CD14-positive monocyte (primary cell): ENCODE measurements around the gene PSMD14. TPM values are rescaled to one million over a fixed set of nuclear protein-coding genes. Genes with fewer than 3 reads are reported as not detected.
A peak's percentile ranks its signal among the peaks of the same experiment; 100 is the strongest.

Experiments
- DNase-seq, 3 donors: peaks; one replicate each; pipeline ENCODE4 v3.0.0-alpha.2; 2011 to 2022
- H2AFZ ChIP-seq: 2 replicates; pipeline ENCODE4 v1.6.0; 2012; ENCODE audit warnings: mild to moderate bottlenecking, low read depth, low read length, inconsistent platforms; ENCODE audit not compliant: insufficient read depth, poor library complexity, severe bottlenecking
- H3K27ac ChIP-seq, 2 donors: 1 replicate in 1 of 2; 2 replicates in 1 of 2; pipeline ENCODE4 v1.5.1; 2012 to 2013; ENCODE audit warnings: low read length in 2 of 2, control low read depth in 1 of 2, inconsistent platforms in 1 of 2, low read depth in 1 of 2, mild to moderate bottlenecking in 1 of 2
- H3K27me3 ChIP-seq, 2 donors: one replicate each; pipeline versions ENCODE4 v1.6.0 to v1.6.1; 2011 to 2013; ENCODE audit warnings: low read length in 2 of 2; ENCODE audit not compliant: control insufficient read depth in 2 of 2, insufficient read depth in 2 of 2
- H3K36me3 ChIP-seq, 2 donors: replicated peaks in 1 of 2; 1 replicate in 1 of 2; 2 replicates in 1 of 2; pipeline versions ENCODE4 v1.5.1 to v1.6.1; 2012 to 2013; ENCODE audit warnings: low read length in 2 of 2, control low read depth in 1 of 2, inconsistent platforms in 1 of 2, mild to moderate bottlenecking in 1 of 2; ENCODE audit not compliant: insufficient read depth in 2 of 2, control insufficient read depth in 1 of 2
- H3K4me1 ChIP-seq, 2 donors: 1 replicate in 1 of 2; 2 replicates in 1 of 2; pipeline versions ENCODE4 v1.5.1 to v1.6.1; 2012 to 2013; ENCODE audit warnings: low read length in 2 of 2, control low read depth in 1 of 2, inconsistent platforms in 1 of 2, mild to moderate bottlenecking in 1 of 2, moderate library complexity in 1 of 2; ENCODE audit not compliant: insufficient read depth in 2 of 2, control insufficient read depth in 1 of 2
- H3K4me2 ChIP-seq: replicated peaks from 2 replicates; pipeline ENCODE3; 2012; ENCODE audit warnings: low read length, moderate library complexity, mild to moderate bottlenecking; ENCODE audit not compliant: poor library complexity, severe bottlenecking; ENCODE audit errors: extremely low read depth
- H3K4me3 ChIP-seq, 3 experiments: fragments of 200-600 bp in 1 of 3; sonication (generic) in 1 of 3; replicated peaks in 1 of 3; 1 replicate in 2 of 3; 2 replicates in 1 of 3; pipeline ENCODE4 v1.5.1; 2011 to 2013; ENCODE audit warnings: low read length in 3 of 3, mild to moderate bottlenecking in 3 of 3, control low read depth in 2 of 3, low read depth in 2 of 3, inconsistent platforms in 1 of 3, moderate library complexity in 1 of 3
- H3K79me2 ChIP-seq: 2 replicates; pipeline ENCODE4 v1.6.0; 2012; ENCODE audit warnings: mild to moderate bottlenecking, control low read depth, inconsistent platforms, low read length, moderate library complexity; ENCODE audit not compliant: insufficient read depth
- H3K9ac ChIP-seq: 2 replicates; pipeline ENCODE4 v1.6.0; 2017; ENCODE audit warnings: low read length, mild to moderate bottlenecking; ENCODE audit not compliant: insufficient read depth, poor library complexity, severe bottlenecking
- H3K9me3 ChIP-seq, 2 donors: replicated peaks in 1 of 2; 1 replicate in 1 of 2; 2 replicates in 1 of 2; pipeline versions ENCODE4 v1.5.1 to v1.6.1; 2012 to 2013; ENCODE audit warnings: low read length in 2 of 2, control low read depth in 1 of 2; ENCODE audit not compliant: control insufficient read depth in 1 of 2, insufficient read depth in 1 of 2
- H4K20me1 ChIP-seq: 2 replicates; pipeline ENCODE4 v1.6.0; 2012; ENCODE audit warnings: mild to moderate bottlenecking, low read length, control low read depth, moderate library complexity; ENCODE audit not compliant: insufficient read depth
- H3K27ac Mint-ChIP-seq, 7 donors: one replicate each; pipeline ENCODE4 v1.8.0; 2020; ENCODE audit warnings: mild to moderate bottlenecking in 7 of 7, mixed read lengths in 7 of 7, moderate library complexity in 6 of 7, inconsistent platforms in 2 of 7
- H3K27me3 Mint-ChIP-seq, 3 donors: one replicate each; pipeline ENCODE4 v1.8.0; 2021 to 2022; ENCODE audit warnings: low read depth in 3 of 3, mild to moderate bottlenecking in 3 of 3, mixed read lengths in 3 of 3, moderate library complexity in 3 of 3, inconsistent platforms in 1 of 3
- H3K36me3 Mint-ChIP-seq, 2 donors: one replicate each; pipeline ENCODE4 v1.8.0; 2020; ENCODE audit warnings: mixed read lengths in 2 of 2, inconsistent platforms in 1 of 2, mild to moderate bottlenecking in 1 of 2
- H3K4me1 Mint-ChIP-seq: one replicate; pipeline ENCODE4 v1.8.0; 2020; ENCODE audit warnings: mild to moderate bottlenecking, mixed read lengths
- H3K4me3 Mint-ChIP-seq, 2 donors: one replicate each; pipeline ENCODE4 v1.8.0; 2020; ENCODE audit warnings: mild to moderate bottlenecking in 2 of 2, mixed read lengths in 2 of 2, moderate library complexity in 1 of 2
- H3K9me3 Mint-ChIP-seq, 7 donors: one replicate each; pipeline ENCODE4 v1.8.0; 2020 to 2022; ENCODE audit warnings: mixed read lengths in 7 of 7, mild to moderate bottlenecking in 6 of 7, moderate library complexity in 6 of 7, inconsistent platforms in 2 of 7
- WGBS: methylation state at CpG from one replicate; pipeline ENCODE4 v1.1.5; 2013; ENCODE audit warnings: missing lambda C conversion rate; ENCODE audit not compliant: insufficient coverage; 5-methylcytosine and 5-hydroxymethylcytosine counted together
- intact Hi-C, 2 donors: fragments of 100-400 bp; cut with micrococcal nuclease; formaldehyde crosslinking; loops; one replicate each; pipeline versions ENCODE4 v1.15.0 to v1.15.1; 2023
- polyA plus RNA-seq, 3 donors: library from polyadenylated mRNA; depleted of rRNA in 1 of 3; unstranded in 2 of 3; stranded (reverse) in 1 of 3; fragments of 300-500 nt in 2 of 3; fragments of >200 nt in 1 of 3; fragmentation: Illumina TruSeq in 2 of 3; gene quantifications; 1 replicate in 2 of 3; 2 replicates in 1 of 3; pipeline ENCODE4 v1.2.3, GENCODE V29; 2012 to 2021
- TF ChIP-seq, protein P1 (sequence below): fragments of 200-600 bp; IDR thresholded peaks from one replicate; pipeline ENCODE4 v1.8.0; 2022; ENCODE audit warnings: antibody characterized with exemption, mild to moderate bottlenecking

The PSMD14 gene
- polyA plus RNA-seq, 3 donors = 8.7 to 37.8 (median 29.3) TPM

DNA sequence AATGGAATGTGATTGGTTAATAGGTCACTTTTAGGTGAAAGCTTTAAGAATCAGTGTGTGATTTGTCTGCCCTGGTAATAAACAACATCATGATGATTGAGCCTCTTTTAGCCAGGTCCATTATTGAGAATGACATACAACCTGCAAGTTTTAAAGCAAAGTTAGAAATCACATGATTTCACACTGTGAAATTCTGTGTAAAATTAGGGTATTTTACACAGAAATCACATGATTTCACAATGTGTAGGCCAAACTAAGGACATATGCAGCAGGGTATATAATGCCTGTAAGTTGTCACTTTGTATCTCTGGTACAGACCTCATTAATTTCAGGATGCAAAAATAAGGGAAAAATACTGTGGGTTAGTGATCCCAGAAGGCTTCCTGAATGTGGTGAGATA is 16.7 kb downstream of the PSMD14 start:
- Mint-ChIP-seq H3K27me3 (no peaks in the 10 kb centered on the region), H3K36me3 (peaks cover 42 to 65% of the 10 kb centered on the region in 2 donors), H3K9me3 (no peaks in the 10 kb centered on the region), H3K27ac (no peak overlapping the region), H3K4me3 (no peak overlapping the region), H3K4me1 (no peaks in the 10 kb centered on the region)
- intact Hi-C loops = no loop called here
- TF ChIP-seq, protein P1, sequence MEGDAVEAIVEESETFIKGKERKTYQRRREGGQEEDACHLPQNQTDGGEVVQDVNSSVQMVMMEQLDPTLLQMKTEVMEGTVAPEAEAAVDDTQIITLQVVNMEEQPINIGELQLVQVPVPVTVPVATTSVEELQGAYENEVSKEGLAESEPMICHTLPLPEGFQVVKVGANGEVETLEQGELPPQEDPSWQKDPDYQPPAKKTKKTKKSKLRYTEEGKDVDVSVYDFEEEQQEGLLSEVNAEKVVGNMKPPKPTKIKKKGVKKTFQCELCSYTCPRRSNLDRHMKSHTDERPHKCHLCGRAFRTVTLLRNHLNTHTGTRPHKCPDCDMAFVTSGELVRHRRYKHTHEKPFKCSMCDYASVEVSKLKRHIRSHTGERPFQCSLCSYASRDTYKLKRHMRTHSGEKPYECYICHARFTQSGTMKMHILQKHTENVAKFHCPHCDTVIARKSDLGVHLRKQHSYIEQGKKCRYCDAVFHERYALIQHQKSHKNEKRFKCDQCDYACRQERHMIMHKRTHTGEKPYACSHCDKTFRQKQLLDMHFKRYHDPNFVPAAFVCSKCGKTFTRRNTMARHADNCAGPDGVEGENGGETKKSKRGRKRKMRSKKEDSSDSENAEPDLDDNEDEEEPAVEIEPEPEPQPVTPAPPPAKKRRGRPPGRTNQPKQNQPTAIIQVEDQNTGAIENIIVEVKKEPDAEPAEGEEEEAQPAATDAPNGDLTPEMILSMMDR = no peak
- Histone ChIP-seq H2AFZ (no peak overlapping the region), H3K4me3 (no peak overlapping the region), H3K9me3 (no peaks in the 10 kb centered on the region), H3K4me1 (no peaks in the 10 kb centered on the region), H3K36me3 (peaks cover 18 to 66% of the 10 kb centered on the region in 2 donors), H3K4me2 (no peak overlapping the region), H3K27me3 (no peaks in the 10 kb centered on the region), H4K20me1 (no peaks in the 10 kb centered on the region), H3K79me2 (no peaks in the 10 kb centered on the region), H3K9ac (no peak overlapping the region), H3K27ac (no peak overlapping the region)
- peak in 1 of 3 donors; percentile 8 for DNase-seq

DNA sequence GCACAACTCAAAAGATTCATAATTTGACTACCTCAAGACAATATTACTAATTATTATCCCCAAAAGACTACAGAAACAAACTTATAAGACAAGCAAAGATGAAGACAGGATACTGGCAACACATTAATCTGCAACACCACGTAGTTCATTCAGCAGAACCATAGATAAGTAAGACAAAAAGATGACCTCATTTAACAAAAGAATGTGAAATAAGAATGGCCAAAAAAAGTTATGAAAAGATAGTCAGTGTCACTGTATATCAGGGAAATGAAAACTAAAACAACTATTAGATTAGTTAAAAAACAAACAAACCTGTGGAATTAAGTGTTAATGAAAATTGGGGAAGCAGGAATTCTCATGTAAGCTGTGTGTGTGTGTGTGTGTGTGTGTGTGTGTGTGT is 19.4 kb downstream of the PSMD14 start:
- no peak overlapping the region for H3K4me3 ChIP-seq
- peaks cover 6 to 50% of the 10 kb centered on the region in 2 donors for H3K36me3 ChIP-seq
- intact Hi-C loops = no loop called here
- no peak for DNase-seq
- peaks cover 2% of the 10 kb centered on the region for H3K79me2 ChIP-seq
- no peak overlapping the region for H3K4me3 Mint-ChIP-seq
- H4K20me1 ChIP-seq = no peaks in the 10 kb centered on the region
- TF ChIP-seq, protein P1 = no peak
- no peaks in the 10 kb centered on the region for H3K27me3 ChIP-seq
- no peak overlapping the region for H2AFZ ChIP-seq
- peak overlapping the region in 1 of 7 donors; percentile 47 for H3K27ac Mint-ChIP-seq
- no peak overlapping the region for H3K27ac ChIP-seq
- H3K27me3 Mint-ChIP-seq = no peaks in the 10 kb centered on the region
- peaks cover 36 to 60% of the 10 kb centered on the region in 2 donors for H3K36me3 Mint-ChIP-seq
- H3K9ac ChIP-seq = no peak overlapping the region
- no peaks in the 10 kb centered on the region for H3K9me3 ChIP-seq
- no peaks in the 10 kb centered on the region for H3K4me1 ChIP-seq
- H3K4me2 ChIP-seq = no peak overlapping the region
- no peaks in the 10 kb centered on the region for H3K9me3 Mint-ChIP-seq
- no CpG with 5 or more reads among the region's 1 CpG for WGBS
- H3K4me1 Mint-ChIP-seq = peaks cover under 1% of the 10 kb centered on the region
